GM18858 (cell line): Measurements from ENCODE around the gene DUSP9.
"Not testable (repeated sequence)": the region's sequence is repeated elsewhere in the genome, so short reads cannot be mapped to it uniquely, and the experiment has no call there.

Experiments used
- ATAC-seq: cut with Tn5 transposase; IDR thresholded peaks from one replicate; pipeline ENCODE4 v1.9.1; 2021; ENCODE audit not compliant: unreplicated experiment

DUSP9 gene

DNA sequence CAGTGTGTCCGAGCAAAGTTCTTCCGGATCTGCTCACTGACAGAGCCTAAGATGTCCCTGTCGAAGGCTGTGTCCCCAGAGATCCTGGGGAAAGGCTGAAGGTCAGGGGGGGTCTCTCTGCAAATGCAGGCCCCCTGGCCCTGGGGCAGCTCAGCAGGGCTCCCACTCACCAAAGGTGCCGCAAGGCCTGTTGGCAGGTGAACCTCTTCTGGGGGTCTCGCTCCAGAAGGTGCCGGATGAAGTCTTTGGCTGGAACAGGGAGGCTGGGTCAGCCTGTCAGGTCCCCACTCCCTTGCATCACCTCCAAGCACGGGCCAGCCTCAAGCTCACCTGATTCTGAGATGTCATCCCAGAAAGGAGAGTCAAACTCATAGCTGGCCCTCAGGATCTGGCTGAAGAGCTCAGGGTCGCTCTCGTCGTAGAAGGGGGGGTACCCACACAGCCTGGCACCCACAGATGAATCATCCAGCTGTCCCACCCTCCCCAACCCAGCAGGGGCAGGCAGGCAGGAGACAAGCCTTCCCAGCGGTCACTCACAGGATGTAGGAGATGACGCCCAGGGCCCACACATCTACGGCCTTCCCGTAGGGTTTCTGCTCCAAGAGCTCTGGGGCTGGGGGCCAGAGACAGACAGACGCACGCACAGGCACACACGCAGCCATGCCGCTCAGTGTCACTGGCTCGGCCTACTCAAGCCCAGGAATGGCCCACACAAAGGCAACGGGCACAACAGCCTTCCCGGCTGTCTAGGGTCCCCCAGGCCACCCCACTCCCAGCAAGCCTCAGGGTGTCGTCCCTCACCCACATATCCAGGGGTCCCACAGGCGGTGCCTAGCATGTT, 24.0 kb downstream of the DUSP9 start:
- no peak for ATAC-seq

DNA sequence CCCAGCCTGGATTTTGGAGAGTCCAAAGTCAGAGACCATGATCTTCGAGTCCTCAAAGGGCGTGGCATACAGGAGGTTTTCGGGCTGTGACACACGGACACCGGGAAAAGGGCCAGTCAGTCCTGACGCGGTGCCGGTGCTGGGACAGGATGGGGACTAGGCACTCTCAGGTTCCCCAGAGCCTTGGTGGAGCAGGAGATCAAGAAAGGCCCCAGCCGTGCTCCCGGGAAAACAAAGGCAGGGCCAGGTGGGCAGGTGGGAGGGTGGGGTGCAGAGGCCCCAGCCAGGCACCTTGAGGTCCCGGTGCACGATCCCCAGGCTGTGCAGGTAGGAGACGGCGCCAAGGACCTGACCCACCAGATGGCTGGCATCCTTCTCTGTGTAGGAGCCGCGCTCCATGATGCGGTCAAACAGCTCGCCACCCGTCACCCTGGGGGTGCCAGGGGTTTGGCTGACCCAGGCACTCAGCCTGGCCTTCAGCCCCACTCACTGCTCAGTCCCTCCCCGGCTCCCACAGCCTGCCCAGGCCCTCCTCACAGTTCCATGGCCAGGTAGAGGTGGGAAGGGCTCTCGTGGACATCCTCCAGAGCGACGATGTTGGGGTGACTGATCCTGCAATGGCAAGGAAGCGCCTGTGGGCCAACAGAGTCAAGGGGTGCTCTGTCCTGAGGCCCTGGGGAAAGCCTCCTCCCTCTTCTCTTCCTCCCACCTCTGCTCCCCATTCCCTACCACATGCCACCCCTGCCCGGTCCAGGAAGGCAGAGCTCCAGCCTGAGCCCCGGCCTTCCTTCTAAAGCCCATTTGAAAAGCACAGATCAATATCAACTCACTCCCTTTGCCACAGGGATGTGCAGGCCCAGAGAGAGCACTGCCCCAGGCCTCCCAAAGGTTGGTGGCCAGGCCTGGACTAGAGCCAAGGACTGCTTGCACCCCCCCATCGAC, 24.9 kb downstream of the DUSP9 start:
- ATAC-seq, result no peak

DNA sequence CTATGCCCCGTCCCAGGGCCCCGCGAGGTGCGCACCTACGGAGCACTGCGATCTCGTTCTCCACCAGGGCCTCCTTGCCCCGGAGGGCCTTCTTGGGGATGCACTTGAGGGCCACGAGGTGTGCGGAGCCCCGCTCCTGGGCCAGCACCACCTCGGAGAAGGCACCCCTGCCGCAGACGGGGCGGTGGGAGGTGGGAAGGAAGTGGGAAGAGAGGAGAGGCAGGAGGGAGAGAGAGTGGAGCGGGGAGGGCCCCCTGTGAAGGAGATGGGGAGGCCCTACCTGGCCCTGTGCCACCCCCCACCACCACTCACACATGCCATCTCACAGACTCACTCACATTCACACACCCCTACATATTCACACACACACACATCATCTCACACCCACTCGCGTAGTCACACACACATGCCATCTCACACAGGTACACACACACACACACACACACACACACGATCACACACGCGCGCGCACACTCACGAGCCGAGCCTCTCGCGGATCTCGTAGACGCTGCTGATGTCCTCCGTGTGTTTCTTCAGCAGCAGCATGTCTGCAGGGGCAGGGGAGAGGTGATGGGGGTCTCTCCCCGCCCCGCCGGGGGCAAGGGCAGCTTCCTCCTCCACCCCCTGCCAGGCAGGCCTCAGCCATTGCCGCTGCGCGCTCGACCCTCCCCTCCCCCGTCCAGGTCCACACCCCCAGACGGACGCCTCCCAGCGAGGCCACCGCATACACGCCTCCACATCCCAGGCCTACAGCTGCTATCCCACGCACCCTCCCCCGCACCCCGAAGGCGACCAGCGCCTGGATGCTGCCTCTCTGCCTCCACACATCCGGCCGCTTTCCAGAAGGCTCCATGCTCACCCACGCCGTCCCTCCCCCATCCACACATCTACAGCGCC, 25.8 kb downstream of the DUSP9 start:
- ATAC-seq, result no peak

DNA sequence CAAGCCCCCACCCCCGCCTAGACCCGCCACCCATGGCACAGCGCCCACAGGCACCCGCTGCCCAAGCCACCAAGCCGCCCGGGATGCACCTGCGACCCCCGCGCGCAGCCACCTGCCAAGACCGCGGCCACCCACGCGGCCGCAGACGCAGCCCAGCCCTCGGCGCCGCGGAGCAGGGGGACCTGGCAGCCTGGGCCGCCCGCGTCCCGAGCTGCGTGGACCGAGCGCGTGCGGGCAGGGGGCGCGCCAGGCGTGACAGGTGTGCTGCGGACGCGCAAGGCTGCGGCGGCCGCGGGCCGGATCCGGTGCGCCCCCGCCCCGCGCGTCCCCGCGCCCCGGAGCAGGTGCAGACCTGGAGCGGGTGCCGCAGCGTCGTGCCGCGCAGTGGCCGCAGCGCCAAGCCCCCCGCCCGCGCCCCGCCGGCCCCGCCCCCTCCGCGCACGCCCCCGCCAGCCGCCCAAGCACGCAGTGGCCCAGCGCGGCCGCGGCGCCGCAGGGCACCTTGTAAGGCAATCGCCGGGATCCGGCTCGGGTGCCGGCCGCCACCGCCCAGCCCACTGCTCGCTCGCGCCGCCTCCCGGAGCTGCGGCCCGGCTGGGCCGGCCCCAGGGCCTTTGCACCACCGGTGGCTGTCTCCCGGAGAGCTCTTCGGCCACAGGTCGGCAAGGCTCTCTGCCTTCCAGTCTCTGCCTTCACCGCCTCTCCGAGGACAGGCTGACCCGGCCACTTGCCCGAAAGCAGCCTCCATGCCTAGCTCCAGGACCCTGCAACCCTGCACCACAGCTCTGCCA, 26.6 kb downstream of the DUSP9 start, which contains the start of gene PNCK:
Gene PNCK, minus strand, starts transcription at position 386 of the 791 bp plus-strand sequence. CDS start 737 bp downstream, outside the sequence.
- ATAC-seq, result no peak

DNA sequence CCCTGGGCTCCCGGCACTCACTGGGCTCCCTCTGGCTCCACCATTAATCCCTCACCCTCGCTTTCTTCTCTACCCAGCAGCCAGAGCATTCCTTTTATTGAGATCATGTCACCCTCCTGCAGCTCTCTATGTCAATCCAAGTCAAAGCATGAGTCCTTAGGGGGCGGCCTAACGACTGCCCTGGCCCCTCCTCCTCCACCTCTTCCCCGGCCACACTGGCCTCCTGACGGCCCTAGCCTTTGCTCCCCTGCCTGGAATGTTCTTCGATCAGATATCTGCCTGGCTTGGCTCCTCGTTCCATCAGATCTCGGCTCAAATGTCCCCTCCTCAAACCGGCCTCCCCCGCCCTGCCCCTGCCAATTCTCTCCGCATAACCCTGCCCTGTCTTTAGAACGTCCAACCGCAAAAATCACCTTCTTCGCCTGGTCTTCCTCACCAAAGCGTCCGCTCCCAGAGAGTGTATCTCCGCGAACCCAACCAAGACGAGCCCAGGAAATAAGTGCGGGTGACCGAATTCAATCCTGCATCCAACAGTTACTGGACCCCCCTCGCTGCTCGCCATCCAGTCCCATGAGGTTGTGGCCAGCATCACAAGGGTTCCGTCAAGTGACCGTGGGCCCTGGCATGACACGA, 27.3 kb downstream of the DUSP9 start:
- no peak for ATAC-seq

DNA sequence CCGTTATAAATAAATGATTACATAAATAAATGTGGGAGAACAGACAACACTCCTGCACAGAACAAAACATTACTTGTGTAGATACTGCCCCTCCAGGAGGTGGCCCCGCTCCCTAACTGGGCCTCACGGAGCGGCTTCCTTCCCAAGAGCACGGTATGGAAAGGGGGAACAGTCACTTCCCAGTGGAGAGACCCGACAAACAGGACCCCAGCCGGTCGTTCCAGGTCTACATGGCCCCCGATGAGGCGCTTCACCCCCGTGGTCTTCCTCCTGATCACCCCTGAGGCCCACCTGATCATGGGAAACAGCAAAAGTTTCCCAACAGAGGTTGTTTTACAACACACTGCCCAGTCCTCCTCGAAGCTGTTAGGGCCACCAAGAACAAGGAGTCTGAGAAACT, 34.2 kb downstream of the DUSP9 start:
- ATAC-seq, result no peak

DNA sequence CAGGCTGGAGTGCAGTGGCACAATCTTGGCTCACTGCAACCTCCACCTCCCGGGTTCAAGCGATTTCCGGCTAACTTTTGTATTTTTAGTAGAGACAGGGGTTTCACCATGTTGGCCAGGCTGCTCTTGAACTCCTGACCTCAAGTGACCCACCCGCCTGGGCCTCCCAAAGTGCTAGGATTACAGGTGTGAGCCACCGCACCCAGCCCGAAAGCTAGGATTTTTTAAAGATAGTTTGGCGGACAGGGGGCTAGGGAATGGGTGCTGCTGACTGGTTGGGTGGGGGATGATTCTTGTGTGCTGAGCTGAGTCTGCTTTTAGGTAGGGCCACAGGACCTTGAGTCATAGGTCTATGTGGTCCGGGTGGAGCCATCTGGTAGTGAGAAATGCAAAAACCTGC, 36.5 kb downstream of the DUSP9 start:
- ATAC-seq, result not testable (repeated sequence)

DNA sequence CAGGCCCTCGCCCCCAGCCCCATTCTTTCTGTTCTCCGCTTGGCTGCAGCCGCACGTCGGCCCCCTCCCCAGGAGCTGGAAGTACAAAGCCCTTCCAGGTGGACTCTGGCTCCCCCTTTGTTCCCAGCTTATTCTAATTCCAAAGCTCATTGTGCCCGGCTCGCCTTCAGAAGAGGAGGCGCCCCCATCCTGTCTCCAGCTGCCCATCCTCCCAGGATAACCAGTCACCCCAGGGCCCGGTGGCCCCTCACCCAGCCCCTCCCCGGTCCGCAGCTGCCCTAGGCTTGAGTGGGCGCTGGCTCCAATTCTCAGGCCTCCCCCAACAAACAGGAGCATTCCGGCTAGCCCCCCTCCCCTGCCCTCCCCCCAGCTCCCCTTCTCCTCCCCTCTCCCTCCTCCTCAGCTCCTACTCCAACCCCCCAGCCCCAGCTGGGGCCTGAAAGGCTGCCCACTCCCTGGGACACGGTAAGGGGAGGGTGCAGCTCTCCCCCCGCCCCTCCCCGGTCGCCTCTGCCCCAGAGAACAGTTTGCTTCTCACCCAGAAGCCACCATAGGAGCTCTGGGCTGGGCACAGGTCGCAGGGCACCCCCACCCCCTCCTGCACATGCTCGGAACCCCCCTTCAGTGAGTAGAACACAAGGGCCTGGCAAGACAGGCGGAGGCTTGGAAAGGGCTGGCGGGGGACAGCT, 37.6 kb downstream of the DUSP9 start:
- no peak for ATAC-seq

DNA sequence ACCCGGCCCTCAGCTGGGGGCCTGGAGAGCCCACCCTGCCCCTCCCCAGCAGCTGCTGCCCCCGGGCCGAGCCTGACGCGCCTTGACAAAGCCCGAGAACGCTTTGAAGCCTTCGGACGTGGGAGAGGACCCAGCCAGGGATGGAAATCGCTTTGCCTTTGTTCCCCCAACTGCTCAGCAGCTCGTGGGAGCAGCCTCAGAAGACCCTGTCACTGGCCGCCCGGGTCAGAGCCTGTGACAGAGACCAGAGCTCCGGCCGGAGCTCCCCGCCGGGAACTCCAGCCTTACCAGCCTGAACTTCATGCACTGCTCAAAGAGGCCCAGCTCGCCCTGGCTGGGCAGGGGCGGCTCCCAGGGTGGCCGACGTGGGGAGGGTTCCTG, 38.1 kb downstream of the DUSP9 start:
- no peak for ATAC-seq

DNA sequence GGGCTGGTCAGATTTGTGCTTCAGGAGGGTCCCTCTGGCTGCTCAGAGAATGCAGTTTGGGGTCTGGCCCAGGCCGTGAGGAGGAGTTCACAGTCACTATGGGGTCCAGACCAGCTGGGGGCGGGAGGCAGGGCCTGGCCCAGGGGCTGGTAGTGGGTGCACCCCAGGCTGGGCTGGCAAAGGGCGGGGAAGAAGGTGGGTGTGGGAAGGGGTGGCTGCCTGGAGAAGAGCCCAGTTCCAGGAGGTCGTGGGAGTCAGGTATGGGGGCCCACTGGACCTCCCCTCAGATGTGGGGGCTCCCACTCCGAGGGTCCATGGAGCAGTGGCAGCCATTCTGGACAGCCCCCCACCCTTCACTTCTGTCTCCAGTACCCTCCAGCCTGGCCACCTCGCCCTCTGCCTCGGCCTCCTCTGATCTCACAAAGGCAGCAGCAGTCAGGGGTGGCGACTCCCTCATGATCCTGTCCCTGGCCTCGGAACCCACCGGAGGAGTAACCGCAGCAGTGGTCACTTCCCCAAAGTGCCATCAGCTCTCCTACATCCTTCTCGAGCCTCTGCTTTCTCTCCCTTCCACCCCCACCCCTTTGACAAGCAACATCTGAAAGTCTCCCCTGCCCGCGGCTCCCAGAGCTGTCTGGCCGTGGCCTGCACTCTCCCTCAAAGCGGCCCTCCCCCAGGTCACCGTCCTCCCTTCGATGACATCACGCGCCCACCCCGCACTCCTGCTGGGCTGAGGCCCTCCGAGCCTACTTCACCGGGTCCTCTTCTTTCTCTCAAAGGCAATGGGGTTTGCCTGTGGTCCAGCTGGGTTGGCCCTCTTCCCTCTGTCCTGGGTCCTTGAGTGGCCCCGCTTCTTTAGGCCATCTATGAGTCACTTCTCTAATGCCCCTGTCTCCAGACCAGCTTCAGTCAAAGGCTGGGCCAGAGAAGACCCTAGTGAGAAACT, 39.0 kb downstream of the DUSP9 start:
- no peak for ATAC-seq

DNA sequence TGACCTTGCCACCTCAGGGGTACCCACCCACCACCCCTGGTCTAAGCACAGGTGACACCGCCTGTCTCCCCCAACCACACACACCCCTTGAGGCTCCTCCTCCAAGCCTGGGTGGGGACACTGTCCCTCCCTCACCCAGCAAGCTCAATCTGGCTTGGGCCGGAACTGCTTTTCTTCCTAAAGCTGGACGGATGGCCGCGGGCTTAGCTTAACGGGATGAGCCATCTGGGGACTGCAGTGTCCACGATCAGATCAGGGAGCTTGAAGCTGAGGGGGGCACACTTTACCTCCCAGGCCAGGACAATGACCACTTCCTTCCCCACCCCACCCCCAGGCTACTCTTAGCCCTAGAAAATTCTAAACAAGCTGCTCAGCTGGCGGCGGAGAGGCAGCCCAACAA, 39.7 kb downstream of the DUSP9 start:
- no peak for ATAC-seq

DNA sequence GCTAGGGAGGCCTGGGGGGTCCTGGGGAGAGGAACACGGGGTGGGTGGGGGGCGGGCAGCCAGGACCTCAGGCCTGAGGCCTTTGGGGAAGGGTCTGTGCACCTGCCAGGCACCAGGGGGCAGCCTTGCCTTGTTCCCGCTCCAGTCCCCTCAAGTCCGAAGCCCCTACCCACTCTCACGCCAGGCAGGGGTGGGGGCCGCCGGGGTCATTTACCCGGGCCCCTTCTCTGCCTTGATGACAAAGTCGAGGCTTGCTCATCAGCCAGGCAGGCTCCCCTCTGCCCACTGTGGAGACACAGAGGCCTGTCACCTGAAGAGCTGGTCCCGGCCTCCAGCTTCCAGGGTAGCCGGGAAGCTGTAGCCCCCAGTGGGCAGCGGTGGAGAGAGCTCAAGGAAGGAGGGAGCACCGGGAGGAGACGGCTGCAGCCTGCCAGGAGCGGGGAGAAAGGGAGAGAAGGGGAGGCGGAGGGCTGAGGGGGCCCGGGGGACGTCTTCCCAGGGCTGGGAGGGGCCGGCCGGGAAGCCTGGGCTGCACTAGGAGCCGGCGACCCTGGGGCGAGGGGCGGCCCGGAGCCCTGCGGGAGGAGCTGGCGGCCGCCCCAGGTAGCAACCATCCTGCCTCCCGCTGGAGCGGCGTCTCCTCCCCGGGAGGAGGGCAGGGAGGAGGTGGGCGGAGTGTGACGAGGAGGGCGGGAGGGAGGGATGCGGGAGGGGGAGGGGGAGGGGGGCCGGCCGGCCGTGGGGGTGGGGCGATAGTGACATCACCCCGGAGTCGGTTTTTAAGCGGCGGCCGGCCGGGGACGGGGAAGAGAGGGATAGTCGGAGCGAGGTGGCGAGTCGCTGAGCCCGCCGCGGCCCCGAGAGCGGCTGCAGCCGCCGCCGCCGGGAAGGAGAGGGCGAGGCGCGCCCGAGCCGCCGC, 40.4 kb downstream of the DUSP9 start, which contains the start of gene SLC6A8:
Gene SLC6A8, plus strand, starts transcription at position 806 of the 919 bp plus-strand sequence. CDS start 649 bp downstream, outside the sequence.
- no peak for ATAC-seq

DNA sequence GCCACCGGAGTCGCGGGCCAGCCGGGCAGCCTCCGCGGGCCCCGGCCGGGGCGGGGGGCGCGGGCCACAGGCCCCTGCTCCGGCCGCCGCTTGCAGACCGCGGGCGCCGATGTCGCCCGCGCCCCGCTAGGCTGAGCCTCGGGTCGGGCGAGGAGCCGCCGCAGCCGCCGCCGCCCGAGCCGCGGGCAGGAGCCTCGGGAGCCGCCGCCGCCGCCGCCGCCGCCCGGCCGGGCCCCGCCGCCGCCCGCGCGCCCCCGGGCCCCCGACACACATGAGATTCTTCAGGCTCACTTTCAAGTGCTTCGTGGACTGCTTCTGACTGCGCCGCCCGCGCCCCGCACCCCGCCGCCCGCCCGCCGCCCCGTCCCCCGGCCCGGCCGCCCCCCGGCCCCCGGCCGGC, 41.1 kb downstream of the DUSP9 start:
- ATAC-seq, result no peak

DNA sequence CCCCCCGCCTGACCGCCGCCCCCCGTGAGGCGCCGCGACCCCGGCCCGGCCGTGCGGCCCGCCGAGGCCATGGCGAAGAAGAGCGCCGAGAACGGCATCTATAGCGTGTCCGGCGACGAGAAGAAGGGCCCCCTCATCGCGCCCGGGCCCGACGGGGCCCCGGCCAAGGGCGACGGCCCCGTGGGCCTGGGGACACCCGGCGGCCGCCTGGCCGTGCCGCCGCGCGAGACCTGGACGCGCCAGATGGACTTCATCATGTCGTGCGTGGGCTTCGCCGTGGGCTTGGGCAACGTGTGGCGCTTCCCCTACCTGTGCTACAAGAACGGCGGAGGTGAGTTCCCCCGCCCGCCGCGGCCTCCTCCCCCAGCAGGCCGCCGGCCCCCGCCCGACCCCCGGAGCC, 41.5 kb downstream of the DUSP9 start:
- no peak for ATAC-seq

DNA sequence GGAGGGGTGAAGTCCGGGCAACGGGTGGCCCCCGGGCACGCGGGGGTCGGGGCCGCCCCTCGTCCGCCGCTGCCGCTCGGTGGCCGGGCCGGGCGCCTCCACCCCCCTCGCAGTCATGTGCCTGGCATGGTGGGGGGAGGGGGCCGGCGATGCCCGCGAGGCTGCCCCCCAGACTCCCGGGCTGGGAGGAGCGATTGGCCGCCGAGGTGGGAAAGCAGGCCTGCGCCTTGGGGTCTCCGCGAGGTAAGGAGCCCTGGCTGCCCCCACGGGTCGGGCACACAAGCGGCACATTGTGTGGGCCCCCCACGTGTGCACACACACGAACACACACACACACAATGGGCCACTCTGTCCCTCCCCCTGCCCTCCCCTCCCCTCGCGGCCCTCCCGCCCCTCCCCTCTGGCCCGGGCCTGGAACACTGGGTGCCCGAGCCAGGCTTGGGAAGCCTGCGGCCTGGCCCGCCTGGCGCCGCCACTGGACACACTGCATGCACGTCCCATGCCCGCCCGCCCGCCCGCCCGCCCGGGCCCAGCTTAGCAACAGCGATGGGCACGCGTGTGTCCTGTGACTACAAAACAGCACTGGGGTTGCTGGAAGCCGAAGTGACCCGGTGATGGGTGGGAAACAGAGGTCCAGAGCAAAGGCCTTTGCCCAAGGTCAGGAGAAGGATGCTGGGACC, 42.0 kb downstream of the DUSP9 start:
- no peak for ATAC-seq
